Measurements from ENCODE around the gene PPM1L.

Gene PPM1L

DNA sequence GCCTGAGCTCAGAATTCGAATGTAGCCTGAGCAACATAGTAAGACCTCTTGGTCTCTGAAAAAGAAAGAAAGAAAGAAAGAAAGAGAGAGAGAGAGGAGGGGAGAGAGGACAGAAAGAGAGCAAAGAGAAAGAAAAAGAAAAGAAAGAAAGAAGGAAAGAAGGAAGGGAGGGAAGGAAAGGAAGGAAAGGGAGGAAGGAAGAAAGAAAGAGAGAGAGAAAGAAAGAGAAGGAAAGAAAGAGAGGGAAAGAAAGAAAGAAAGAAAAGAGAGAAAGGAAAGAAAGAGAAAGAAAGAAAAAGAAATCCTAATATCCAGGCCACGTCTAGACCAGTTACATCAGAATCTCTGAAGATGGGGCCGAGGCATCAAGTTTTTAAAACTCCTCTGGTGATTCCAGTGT is 50.7 kb downstream of the PPM1L start:
- no peak overlapping the region for H3K27ac ChIP-seq
- TF ChIP-seq CTCF (conservative IDR thresholded peaks at IDR 0.05) = no peak

GRCh38 chr3:160808838-160809237 is 52.8 kb downstream of the PPM1L start:
- TF ChIP-seq CTCF (conservative IDR thresholded peaks at IDR 0.05) = no peak
- H3K27ac ChIP-seq = no peak overlapping the region

GRCh38 chr3:160809453-160809852 is 53.4 kb downstream of the PPM1L start:
- no peak overlapping the region for H3K27ac ChIP-seq
- no peak for TF ChIP-seq CTCF (conservative IDR thresholded peaks at IDR 0.05)

DNA sequence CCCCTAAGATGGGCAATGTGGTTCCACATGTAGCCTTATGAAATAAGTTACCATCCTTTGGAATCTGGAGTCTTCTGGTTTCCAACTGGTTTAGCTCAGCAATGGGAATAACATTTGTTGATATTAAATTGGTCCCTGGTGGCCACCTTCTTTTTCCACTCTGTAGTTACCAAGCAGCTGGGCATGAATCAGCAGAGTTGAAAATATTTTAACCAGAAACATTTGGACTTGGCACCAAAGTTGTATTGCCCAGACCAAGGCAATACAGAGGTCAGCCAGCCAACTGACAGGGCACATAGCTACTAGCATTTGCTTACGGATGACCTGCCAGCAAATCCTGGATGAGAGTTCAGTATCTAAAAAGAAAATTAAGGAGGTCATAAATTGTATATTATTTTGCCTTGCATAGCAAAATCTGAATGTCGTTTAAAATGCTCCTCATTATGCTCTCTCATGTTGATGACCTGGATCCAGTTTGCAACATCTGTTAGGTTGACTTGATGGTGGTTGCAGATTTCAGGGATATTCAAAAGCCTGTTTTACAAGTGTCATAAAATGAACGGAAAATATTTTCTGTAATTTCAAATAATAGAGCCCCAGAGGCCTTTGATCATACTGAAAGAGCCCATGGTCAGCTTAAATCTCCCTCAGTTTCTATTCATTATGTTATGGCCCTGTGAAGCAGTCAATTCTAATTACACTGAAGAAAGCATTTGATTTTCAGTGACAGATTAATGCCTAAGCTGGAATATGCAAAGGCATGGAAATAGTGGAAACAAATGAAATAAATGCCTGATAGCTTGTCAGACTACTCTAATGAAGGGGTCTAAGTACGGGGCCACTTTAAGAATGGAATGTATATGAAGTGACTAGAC is 54.6 kb downstream of the PPM1L start:
- no peak overlapping the region for H3K27ac ChIP-seq
- no peak for TF ChIP-seq CTCF (conservative IDR thresholded peaks at IDR 0.05)

DNA sequence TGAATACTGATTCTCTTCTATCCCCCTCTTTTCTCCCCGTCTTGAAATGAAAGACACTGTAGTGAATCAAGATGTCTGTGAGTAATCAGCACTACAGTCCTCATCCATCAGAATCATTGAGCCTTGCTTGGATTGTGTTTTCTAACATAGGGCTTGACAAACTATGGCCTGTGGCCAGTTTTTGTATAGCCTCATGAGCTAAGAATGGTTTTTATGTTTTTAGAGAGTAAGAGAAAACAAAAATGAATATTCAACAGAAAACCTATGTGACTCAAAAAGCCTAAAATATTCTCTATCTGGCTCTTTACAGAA is 55.2 kb downstream of the PPM1L start:
- no peak overlapping the region for H3K27ac ChIP-seq
- no peak for TF ChIP-seq CTCF (conservative IDR thresholded peaks at IDR 0.05)

- no peak for TF ChIP-seq CTCF (conservative IDR thresholded peaks at IDR 0.05)
- no peak overlapping the region for H3K27ac ChIP-seq
Observed at GRCh38 chr3:160812304-160812703, 56.3 kb downstream of the PPM1L start.

DNA sequence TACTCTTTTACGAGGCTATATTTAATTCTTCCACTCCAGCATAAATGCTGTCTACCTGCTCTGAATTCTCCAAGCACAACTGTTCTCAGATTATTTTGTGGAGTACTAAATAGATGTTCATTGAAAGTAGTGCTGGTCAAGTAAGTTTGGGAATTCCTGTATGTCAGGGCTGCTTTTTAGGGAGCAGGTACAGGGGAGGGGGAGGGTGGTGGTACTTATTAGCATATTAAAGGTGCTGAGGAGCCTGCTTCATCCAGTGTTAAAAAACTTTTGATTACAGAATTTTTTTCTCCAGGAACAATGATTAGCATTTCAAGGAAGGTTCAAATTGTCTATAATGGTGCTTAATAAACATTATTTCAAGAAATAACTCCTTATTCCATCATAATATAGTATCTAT is 59.2 kb downstream of the PPM1L start:
- TF ChIP-seq CTCF (conservative IDR thresholded peaks at IDR 0.05) = no peak
- no peak overlapping the region for H3K27ac ChIP-seq
